K562 (cell line): ENCODE data around the gene OLFML2A. TPM values are rescaled to one million over a fixed set of nuclear protein-coding genes. Genes with fewer than 3 reads are reported as not detected.

ENCODE experiments used
- BACH1 ChIP-seq: fragments of 200-800 bp; sonication (Bioruptor generic); IDR thresholded peaks from 2 replicates; pipeline ENCODE4 v1.6.1; 2016; ENCODE audit warnings: missing genetic modification characterization, missing compliant biosample characterization
- CAMTA2 ChIP-seq: fragments of 250-450 bp; sonication (Bioruptor Pico); conservative IDR thresholded peaks from 2 replicates; pipeline ENCODE4 v1.5.1; 2022
- CEBPZ ChIP-seq: fragments of 150-350 bp; IDR thresholded peaks from 2 replicates; pipeline ENCODE4 v1.6.1; 2014; ENCODE audit warnings: low read depth, mild to moderate bottlenecking, low read length, borderline replicate concordance
- FIP1L1 ChIP-seq: fragments of 200-400 bp; formaldehyde crosslinking; IDR thresholded peaks from 2 replicates; pipeline ENCODE4 v1.6.1; 2018; ENCODE audit warnings: mild to moderate bottlenecking, low read depth, low read length; ENCODE audit not compliant: poor library complexity, severe bottlenecking
- FOXK1 ChIP-seq: sonication (generic); formaldehyde crosslinking; IDR thresholded peaks from 2 replicates; pipeline ENCODE4 v1.8.0; 2022; ENCODE audit warnings: missing genetic modification reagents, mild to moderate bottlenecking, borderline replicate concordance
- FOXO4 ChIP-seq: fragments of 450-650 bp; formaldehyde crosslinking; IDR thresholded peaks from 2 replicates; pipeline ENCODE4 v1.4.0; 2020; ENCODE audit warnings: mild to moderate bottlenecking, moderate library complexity
- KDM1A ChIP-seq, 2 experiments: fragments of 450-650 bp; IDR thresholded peaks; 2 replicates each; pipeline ENCODE4 v1.6.1; 2016; ENCODE audit warnings: mild to moderate bottlenecking in 2 of 2
- MCM3 ChIP-seq: fragments of 450-650 bp; IDR thresholded peaks from 2 replicates; pipeline ENCODE4 v1.6.1; 2016
- NR0B1 ChIP-seq: fragments of 450-650 bp; IDR thresholded peaks from one replicate; pipeline ENCODE4 v1.6.1; 2018; ENCODE audit warnings: mild to moderate bottlenecking, moderate library complexity; ENCODE audit not compliant: partially characterized antibody
- NR2F6 ChIP-seq: fragments of 450-650 bp; formaldehyde crosslinking; IDR thresholded peaks from 2 replicates; pipeline ENCODE4 v1.4.0; 2020; ENCODE audit warnings: mild to moderate bottlenecking
- POLR2H ChIP-seq: IDR thresholded peaks from 2 replicates; pipeline ENCODE4 v1.6.1; 2016; ENCODE audit warnings: missing genetic modification characterization, low read depth, mild to moderate bottlenecking, control low read depth, missing compliant biosample characterization, moderate library complexity
- RFX7 ChIP-seq: fragments of 250-450 bp; sonication (Bioruptor Pico); IDR thresholded peaks from 2 replicates; pipeline ENCODE4 v1.5.1; 2021; ENCODE audit warnings: mild to moderate bottlenecking
- SAP30 ChIP-seq: fragments of 200-600 bp; sonication (generic); IDR thresholded peaks from 2 replicates; pipeline ENCODE4 v1.6.1; 2012; ENCODE audit warnings: borderline replicate concordance, low read depth, mild to moderate bottlenecking, moderate library complexity, low read length, control low read depth, inconsistent platforms; ENCODE audit not compliant: insufficient read depth, poor library complexity, severe bottlenecking
- SLC30A9 ChIP-seq: fragments of 250-450 bp; sonication (Bioruptor Pico); IDR thresholded peaks from 2 replicates; pipeline ENCODE4 v1.8.0; 2022; ENCODE audit warnings: mild to moderate bottlenecking, moderate library complexity
- TBP ChIP-seq: optimal IDR thresholded peaks from 2 replicates; pipeline ENCODE3; 2011; ENCODE audit warnings: low read depth, low read length, improper control_type of control experiment
- TCF15 ChIP-seq: fragments of 250-450 bp; sonication (Bioruptor Pico); IDR thresholded peaks from 2 replicates; pipeline ENCODE4 v1.8.0; 2022; ENCODE audit warnings: moderate library complexity, mild to moderate bottlenecking, inconsistent platforms
- TEAD1 ChIP-seq, 2 experiments: fragments of 450-650 bp in 1 of 2; sonication (generic) in 1 of 2; formaldehyde crosslinking; IDR thresholded peaks; 2 replicates each; pipeline versions ENCODE4 v1.4.0 to v1.8.0; 2020 to 2022; ENCODE audit warnings: mild to moderate bottlenecking in 2 of 2, missing genetic modification reagents in 1 of 2
- TFAM ChIP-seq: fragments of 250-450 bp; sonication (Bioruptor Pico); conservative IDR thresholded peaks from 2 replicates; pipeline ENCODE4 v1.5.0; 2021; ENCODE audit warnings: mild to moderate bottlenecking, moderate library complexity
- ZNF511 ChIP-seq: sonication (generic); formaldehyde crosslinking; IDR thresholded peaks from 2 replicates; pipeline ENCODE4 v1.8.0; 2022; ENCODE audit warnings: mild to moderate bottlenecking, missing genetic modification reagents
- ZNF785 ChIP-seq: fragments of 250-450 bp; sonication (Bioruptor Pico); IDR thresholded peaks from 2 replicates; pipeline ENCODE4 v1.4.0; 2020; ENCODE audit warnings: mild to moderate bottlenecking
- polyA plus RNA-seq, 8 experiments: library from polyadenylated mRNA; depleted of rRNA in 4 of 8; stranded (reverse) in 5 of 8; unstranded in 3 of 8; fragments of >200 nt; fragmentation: Nextera tagmentation in 2 of 8; fragmentation: Illumina TruSeq in 1 of 8; extraction: Ambion mirVana in 2 of 8; extraction: Trizol in 1 of 8; gene quantifications; 2 replicates each; pipeline versions ENCODE4 v1.2.1 to v1.2.3, GENCODE V29; 2011 to 2014; ENCODE audit warnings: inconsistent platforms in 1 of 8, missing spikeins in 1 of 8
- total RNA-seq, 7 experiments: library from RNA; depleted of rRNA in 6 of 7; stranded (reverse); fragments of >200 nt in 6 of 7; fragmentation: Illumina TruSeq in 2 of 7; extraction: Trizol in 2 of 7; gene quantifications; 2 replicates each; pipeline versions ENCODE4 v1.2.1 to v1.2.3, GENCODE V29; 2011 to 2021; ENCODE audit warnings: low replicate concordance in 1 of 7

OLFML2A gene
- total and polyA plus RNA-seq, 9 of the 15 experiments (the other 6 are each of a cell fraction or from before 2014, with no cell fraction given): 0.16 TPM; not detected in 8

GRCh38 chr9:124852829-124853531 lies 76.0 kb downstream of the OLFML2A start, which contains the start of gene WDR38 (continued):
- TF ChIP-seq CEBPZ (no peak), NR0B1 (no peak), SAP30 (no peak), FOXO4 (CRISPR knock-in tag) (no peak), SLC30A9 (CRISPR knock-in tag) (no peak), NR2F6 (CRISPR knock-in tag) (no peak), FIP1L1 (peak; percentile 59), FOXK1 (CRISPR knock-in tag) (no peak), ZNF785 (CRISPR knock-in tag) (no peak), RFX7 (CRISPR knock-in tag) (no peak), TCF15 (CRISPR knock-in tag) (no peak), BACH1 (tag) (no peak), TFAM (CRISPR knock-in tag) (no peak), MCM3 (no peak), KDM1A (IDR thresholded peaks at IDR 0.05) (peak; percentile 62 to 68), TEAD1 (CRISPR knock-in tag; IDR thresholded peaks at IDR 0.05) (peak in 1 of 2 experiments; percentile 73; a peak in 2 of 4 replicates), CAMTA2 (CRISPR knock-in tag) (no peak), TBP (no peak), POLR2H (tag) (no peak), ZNF511 (CRISPR knock-in tag) (no peak; the same call in 1 of the 2 replicates)
